GM20431 (cell line): ENCODE measurements around the gene EVX2.

Experiments
- in situ Hi-C: fragments of 300-500 bp; cut with MseI, MboI; formaldehyde crosslinking; loops from one replicate; pipeline ENCODE4 v1.15.0; 2020; ENCODE audit warnings: low sequenced_read_pairs; ENCODE audit not compliant: unreplicated experiment

Gene EVX2

GRCh38 chr2:176076063-176076462 lies 7.7 kb downstream of the EVX2 start:
- in situ Hi-C loops = loop anchor here (25.0 kb wide), 2 partner anchors 389 to 664 kb away; no protein-coding TSS in a partner anchor

GRCh38 chr2:176075481-176075880 lies 8.3 kb downstream of the EVX2 start:
- in situ Hi-C loops = loop anchor here (25.0 kb wide), 2 partner anchors 388 to 663 kb away; no protein-coding TSS in a partner anchor

GRCh38 chr2:176074919-176075425 lies 8.8 kb downstream of the EVX2 start:
- in situ Hi-C loops = loop anchor here (25.0 kb wide), 2 partner anchors 388 to 663 kb away; no protein-coding TSS in a partner anchor

GRCh38 chr2:176072951-176073904 lies 10.5 kb downstream of the EVX2 start:
- in situ Hi-C loops = no loop called here

- in situ Hi-C loops = no loop called here
Observed at GRCh38 chr2:176072292-176072669, 11.5 kb downstream of the EVX2 start.

GRCh38 chr2:176071330-176072291 lies 12.2 kb downstream of the EVX2 start:
- in situ Hi-C loops = no loop called here

- in situ Hi-C loops = no loop called here
Observed at GRCh38 chr2:176068419-176068832, 15.3 kb downstream of the EVX2 start.

GRCh38 chr2:176067589-176068418 lies 16.0 kb downstream of the EVX2 start:
- in situ Hi-C loops = no loop called here

- in situ Hi-C loops = no loop called here
Observed at GRCh38 chr2:176066645-176067588, 16.8 kb downstream of the EVX2 start.

GRCh38 chr2:176063958-176064357 lies 19.8 kb downstream of the EVX2 start:
- in situ Hi-C loops = no loop called here

GRCh38 chr2:176056406-176056805 lies 27.4 kb downstream of the EVX2 start:
- in situ Hi-C loops = no loop called here

- in situ Hi-C loops = no loop called here
Observed at GRCh38 chr2:176039375-176039774, 44.4 kb downstream of the EVX2 start.

- in situ Hi-C loops = no loop called here
Observed at GRCh38 chr2:176038694-176039093, 45.1 kb downstream of the EVX2 start.

- in situ Hi-C loops = no loop called here
Observed at GRCh38 chr2:176035013-176035691, 48.6 kb downstream of the EVX2 start.

- in situ Hi-C loops = no loop called here
Observed at GRCh38 chr2:176027806-176028205, 56.0 kb downstream of the EVX2 start.
